Colonic mucosa (tissue), 4 donors: ENCODE results near the gene FITM2. TPM values are rescaled to one million over a fixed set of nuclear protein-coding genes. Genes with fewer than 3 reads are reported as not detected.

Experiments
- DNase-seq: peaks from one replicate; pipeline ENCODE4 v3.0.0-alpha.2; 2020
- H3K27ac ChIP-seq: fragments of 200-600 bp; one replicate; pipeline ENCODE4 v1.8.0; 2021
- H3K27me3 ChIP-seq: fragments of 200-600 bp; one replicate; pipeline ENCODE4 v1.8.0; 2021
- H3K36me3 ChIP-seq: fragments of 200-600 bp; one replicate; pipeline ENCODE4 v1.8.0; 2021
- H3K4me1 ChIP-seq: fragments of 200-600 bp; one replicate; pipeline ENCODE4 v1.8.0; 2021; ENCODE audit warnings: mild to moderate bottlenecking
- H3K4me3 ChIP-seq: fragments of 200-600 bp; one replicate; pipeline ENCODE4 v1.8.0; 2021
- H3K9ac ChIP-seq, 2 donors: one replicate each; pipeline ENCODE4 v1.7.0; 2013; ENCODE audit warnings: control low read depth in 2 of 2, low read depth in 2 of 2, low read length in 2 of 2
- H3K9me3 ChIP-seq: fragments of 200-600 bp; one replicate; pipeline ENCODE4 v1.8.0; 2021
- CTCF ChIP-seq: fragments of 200-600 bp; IDR thresholded peaks from one replicate; pipeline ENCODE4 v1.8.0; 2022; ENCODE audit warnings: antibody characterized with exemption, mild to moderate bottlenecking
- intact Hi-C: fragments of 100-400 bp; cut with DNase I; formaldehyde crosslinking; loops from one replicate; pipeline ENCODE4 v1.14.1; 2022
- total RNA-seq, 2 donors: library from RNA; stranded (reverse); fragmentation: NEBNext Ultra II Directional in 1 of 2; extraction: Animal tissue kit (Norgen Biotek cat#: 25700) in 1 of 2; gene quantifications; one replicate each; pipeline ENCODE4 v1.2.1, GENCODE V29; 2021
- donor health status: healthy.
- donor health status: DM: no; HTN: no; CAD: no.
- donor health status: DM: no; HTN: no; CAD: no.

Gene FITM2
- total RNA-seq, 2 donors from 2014 or later = 10.1 to 11.6 TPM

DNA sequence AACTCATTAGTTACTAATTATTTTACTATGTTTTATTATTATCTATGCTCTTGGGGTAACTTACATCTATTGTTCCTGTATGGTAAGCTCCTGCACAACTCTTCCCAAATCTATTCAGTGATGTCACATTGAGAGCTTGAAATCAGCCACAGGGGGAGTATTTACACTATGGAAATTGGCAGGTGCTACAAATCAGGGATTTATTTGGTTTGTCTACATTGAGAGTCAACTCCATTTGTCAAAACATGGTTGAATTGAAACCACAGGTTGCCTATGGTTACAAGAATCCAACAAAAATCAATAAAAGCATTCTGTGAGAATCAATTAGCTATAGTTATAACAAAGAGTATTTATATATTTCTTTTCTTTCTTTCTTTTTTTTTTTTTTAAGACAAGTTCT, 3.9 kb upstream of the FITM2 start:
- H3K4me3 ChIP-seq = no peak overlapping the region
- H3K36me3 ChIP-seq = no peaks in the 10 kb centered on the region
- H3K27ac ChIP-seq = no peak overlapping the region
- H3K27me3 ChIP-seq = no peaks in the 10 kb centered on the region
- H3K4me1 ChIP-seq = no peaks in the 10 kb centered on the region
- DNase-seq = no peak
- H3K9me3 ChIP-seq = no peaks in the 10 kb centered on the region
- intact Hi-C loops = loop anchor here (10.0 kb wide), 2 partner anchors 70 to 150 kb away; no protein-coding TSS in a partner anchor
- H3K9ac ChIP-seq = no peak overlapping the region
- TF ChIP-seq CTCF = no peak

GRCh38 chr20:44309763-44310663, 989 bp downstream of the FITM2 start:
- Histone ChIP-seq H3K9me3 (no peaks in the 10 kb centered on the region), H3K27me3 (no peaks in the 10 kb centered on the region), H3K4me3 (peak overlapping the region; percentile 97), H3K36me3 (no peaks in the 10 kb centered on the region), H3K27ac (peak overlapping the region; percentile 56), H3K4me1 (peaks cover 4% of the 10 kb centered on the region), H3K9ac (peak overlapping the region; percentile 89 to 97)
- no peak for TF ChIP-seq CTCF
- intact Hi-C loops = loop anchor here (2.0 to 10.0 kb wide), 3 partner anchors 75 to 155 kb away; no protein-coding TSS in a partner anchor
- DNase-seq = peak; percentile 73

DNA sequence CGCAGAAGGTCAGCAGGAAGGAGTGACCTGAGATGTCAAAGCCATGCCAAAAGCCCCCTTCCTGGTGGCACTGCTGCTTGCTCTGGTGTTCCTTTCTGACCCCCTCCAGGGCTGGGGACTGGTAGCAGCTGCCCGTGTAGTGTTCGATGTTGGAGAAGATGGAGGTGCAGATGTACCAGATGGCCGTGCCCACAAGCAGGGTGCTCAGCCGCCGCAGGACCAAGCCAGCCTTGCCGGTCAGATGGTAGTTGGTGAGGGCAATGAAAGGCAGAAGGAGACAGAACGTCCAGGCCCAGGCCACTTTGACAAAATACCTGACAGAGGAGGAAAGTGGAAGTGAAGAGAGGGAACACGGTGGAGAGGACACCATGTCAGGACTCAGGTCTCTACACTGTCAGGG, 4.1 kb downstream of the FITM2 start:
- no peaks in the 10 kb centered on the region for H3K9me3 ChIP-seq
- H3K27me3 ChIP-seq = no peaks in the 10 kb centered on the region
- no peaks in the 10 kb centered on the region for H3K36me3 ChIP-seq
- H3K9ac ChIP-seq = no peak overlapping the region
- no peak for DNase-seq
- intact Hi-C loops = no loop called here
- H3K4me1 ChIP-seq = peaks cover 4% of the 10 kb centered on the region
- H3K27ac ChIP-seq = no peak overlapping the region
- TF ChIP-seq CTCF = no peak
- H3K4me3 ChIP-seq = no peak overlapping the region

GRCh38 chr20:44304383-44304782, 6.6 kb downstream of the FITM2 start:
- Histone ChIP-seq H3K9ac (no peak overlapping the region), H3K4me3 (no peak overlapping the region), H3K9me3 (no peaks in the 10 kb centered on the region), H3K36me3 (no peaks in the 10 kb centered on the region), H3K4me1 (no peaks in the 10 kb centered on the region), H3K27ac (no peak overlapping the region), H3K27me3 (no peaks in the 10 kb centered on the region)
- intact Hi-C loops = no loop called here
- no peak for TF ChIP-seq CTCF
- DNase-seq = no peak

DNA sequence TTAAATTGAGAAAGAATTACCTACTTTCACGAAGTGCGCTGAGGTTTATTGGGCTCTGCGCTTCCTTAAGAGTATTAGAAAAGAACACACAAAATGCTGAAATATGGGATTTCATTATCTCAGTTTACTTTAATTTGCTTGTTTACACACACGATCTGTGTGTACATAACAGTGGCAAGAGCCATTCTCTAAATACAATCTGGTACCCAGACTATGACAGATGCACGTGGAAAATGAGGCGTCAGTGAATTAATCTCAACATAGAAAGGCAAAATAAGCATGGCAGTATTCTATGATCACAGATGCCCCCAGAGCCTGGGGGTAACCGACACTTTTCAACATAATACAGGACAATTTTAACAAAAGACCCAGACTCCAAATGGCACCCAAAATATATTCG, 8.3 kb downstream of the FITM2 start:
- no peak for DNase-seq
- Histone ChIP-seq H3K36me3 (no peaks in the 10 kb centered on the region), H3K4me3 (no peak overlapping the region), H3K27me3 (no peaks in the 10 kb centered on the region), H3K9ac (peak overlapping the region in 1 of 2 donors; percentile 49), H3K27ac (peak overlapping the region; percentile 53), H3K9me3 (no peaks in the 10 kb centered on the region), H3K4me1 (no peaks in the 10 kb centered on the region)
- intact Hi-C loops = no loop called here
- no peak for TF ChIP-seq CTCF
